K562 (cell line): Measurements from ENCODE around the gene SNUPN. TPM values are rescaled to one million over a fixed set of nuclear protein-coding genes. Genes with fewer than 3 reads are reported as not detected.

Experiments used
- CBFB ChIP-seq: sonication (generic); formaldehyde crosslinking; IDR thresholded peaks from 2 replicates; pipeline ENCODE4 v1.4.0; 2020; ENCODE audit warnings: mild to moderate bottlenecking, missing genetic modification reagents
- DDX20 ChIP-seq: fragments of 450-650 bp; IDR thresholded peaks from 2 replicates; pipeline ENCODE4 v1.6.1; 2016; ENCODE audit warnings: missing genetic modification characterization, low read depth, mild to moderate bottlenecking, missing compliant biosample characterization, moderate library complexity
- EGR1 ChIP-seq: fragments of 450-650 bp; conservative IDR thresholded peaks from 2 replicates; pipeline ENCODE4 v1.6.1; 2017; ENCODE audit warnings: mild to moderate bottlenecking
- ESRRB ChIP-seq: fragments of 250-450 bp; sonication (Bioruptor Pico); IDR thresholded peaks from 2 replicates; pipeline ENCODE4 v1.5.0; 2020; ENCODE audit warnings: mild to moderate bottlenecking, moderate library complexity, borderline replicate concordance
- FOXK2 ChIP-seq, 2 experiments: fragments of 450-650 bp; IDR thresholded peaks in 1 of 2; conservative IDR thresholded peaks in 1 of 2; 2 replicates each; pipeline ENCODE4 v1.6.1; 2016; ENCODE audit warnings: low read depth in 2 of 2, mild to moderate bottlenecking in 1 of 2
- HNRNPUL1 ChIP-seq: fragments of 200-400 bp; formaldehyde crosslinking; IDR thresholded peaks from 2 replicates; pipeline ENCODE4 v1.6.1; 2017; ENCODE audit warnings: low read length
- IRF2 ChIP-seq: sonication (generic); formaldehyde crosslinking; IDR thresholded peaks from 2 replicates; pipeline ENCODE4 v1.8.1; 2022; ENCODE audit warnings: mild to moderate bottlenecking, missing genetic modification reagents
- JUND ChIP-seq, 2 experiments: IDR thresholded peaks; 2 replicates in 1 of 2; 3 replicates in 1 of 2; pipeline ENCODE4 v1.6.1; 2011; ENCODE audit warnings: borderline replicate concordance in 2 of 2, low read depth in 2 of 2, low read length in 2 of 2, improper control_type of control experiment in 1 of 2, missing biosample characterization in 1 of 2, missing genetic modification characterization in 1 of 2, missing genetic modification reagents in 1 of 2
- NR2C2 ChIP-seq, 2 experiments: fragments of 200-800 bp in 1 of 2; sonication (Bioruptor generic) in 1 of 2; sonication (generic) in 1 of 2; formaldehyde crosslinking in 1 of 2; IDR thresholded peaks; 2 replicates each; pipeline versions ENCODE4 v1.6.1 to v1.8.0; 2016 to 2022; ENCODE audit warnings: mild to moderate bottlenecking in 1 of 2, missing compliant biosample characterization in 1 of 2, missing genetic modification characterization in 1 of 2, missing genetic modification reagents in 1 of 2
- NR3C1 ChIP-seq: sonication (generic); formaldehyde crosslinking; IDR thresholded peaks from 2 replicates; pipeline ENCODE4 v1.8.1; 2022; ENCODE audit warnings: missing genetic modification reagents
- PHF21A ChIP-seq: fragments of 450-650 bp; IDR thresholded peaks from 2 replicates; pipeline ENCODE4 v1.6.1; 2017; ENCODE audit warnings: low read depth, borderline replicate concordance
- PKNOX1 ChIP-seq: fragments of 450-650 bp; IDR thresholded peaks from 2 replicates; pipeline ENCODE4 v1.6.1; 2016
- SAFB2 ChIP-seq: fragments of 200-400 bp; formaldehyde crosslinking; IDR thresholded peaks from 2 replicates; pipeline ENCODE4 v1.6.1; 2018; ENCODE audit warnings: borderline replicate concordance, low read length, low read depth, moderate library complexity; ENCODE audit not compliant: severe bottlenecking
- SIN3B ChIP-seq: fragments of 450-650 bp; IDR thresholded peaks from 2 replicates; pipeline ENCODE4 v1.6.1; 2017; ENCODE audit warnings: low read depth, mild to moderate bottlenecking, moderate library complexity
- SMC3 ChIP-seq: conservative IDR thresholded peaks from 2 replicates; pipeline ENCODE4 v1.6.1; 2011; ENCODE audit warnings: low read depth, low read length, improper control_type of control experiment; ENCODE audit not compliant: insufficient read depth
- TCF3 ChIP-seq: sonication (generic); formaldehyde crosslinking; IDR thresholded peaks from 2 replicates; pipeline ENCODE4 v1.4.0; 2020; ENCODE audit warnings: mild to moderate bottlenecking, missing genetic modification reagents
- ZBTB17 ChIP-seq: fragments of 450-650 bp; formaldehyde crosslinking; IDR thresholded peaks from 2 replicates; pipeline ENCODE4 v1.4.0; 2020; ENCODE audit warnings: mild to moderate bottlenecking
- ZFP91 ChIP-seq: sonication (generic); formaldehyde crosslinking; IDR thresholded peaks from 2 replicates; pipeline ENCODE4 v1.8.0; 2022; ENCODE audit warnings: mild to moderate bottlenecking, missing genetic modification reagents
- ZNF212 ChIP-seq: fragments of 450-650 bp; formaldehyde crosslinking; IDR thresholded peaks from 2 replicates; pipeline ENCODE4 v1.4.0; 2020; ENCODE audit warnings: mild to moderate bottlenecking
- ZNF282 ChIP-seq: sonication (generic); formaldehyde crosslinking; IDR thresholded peaks from 2 replicates; pipeline ENCODE4 v1.8.1; 2023; ENCODE audit warnings: missing genetic modification reagents
- ZNF740 ChIP-seq, 3 experiments: fragments of 200-800 bp in 1 of 3; sonication (Bioruptor generic) in 1 of 3; sonication (generic) in 1 of 3; formaldehyde crosslinking in 1 of 3; IDR thresholded peaks; 2 replicates each; pipeline versions ENCODE4 v1.6.1 to v1.8.0; 2016 to 2022; ENCODE audit warnings: mild to moderate bottlenecking in 2 of 3, missing compliant biosample characterization in 2 of 3, missing genetic modification characterization in 2 of 3, missing genetic modification reagents in 1 of 3
- polyA plus RNA-seq, 8 experiments: library from polyadenylated mRNA; depleted of rRNA in 4 of 8; stranded (reverse) in 5 of 8; unstranded in 3 of 8; fragments of >200 nt; fragmentation: Nextera tagmentation in 2 of 8; fragmentation: Illumina TruSeq in 1 of 8; extraction: Ambion mirVana in 2 of 8; extraction: Trizol in 1 of 8; gene quantifications; 2 replicates each; pipeline versions ENCODE4 v1.2.1 to v1.2.3, GENCODE V29; 2011 to 2014; ENCODE audit warnings: inconsistent platforms in 1 of 8, missing spikeins in 1 of 8
- total RNA-seq, 7 experiments: library from RNA; depleted of rRNA in 6 of 7; stranded (reverse); fragments of >200 nt in 6 of 7; fragmentation: Illumina TruSeq in 2 of 7; extraction: Trizol in 2 of 7; gene quantifications; 2 replicates each; pipeline versions ENCODE4 v1.2.1 to v1.2.3, GENCODE V29; 2011 to 2021; ENCODE audit warnings: low replicate concordance in 1 of 7
- TF ChIP-seq, protein P1 (sequence below): fragments of 250-450 bp; sonication (Bioruptor Pico); IDR thresholded peaks from 2 replicates; pipeline ENCODE4 v1.8.0; 2022; ENCODE audit warnings: moderate library complexity, mild to moderate bottlenecking, inconsistent platforms

The SNUPN gene
- total and polyA plus RNA-seq, 9 of the 15 experiments (the other 6 are each of a cell fraction or from before 2014, with no cell fraction given) = 32.2 to 78.3 (median 40.0) TPM

DNA sequence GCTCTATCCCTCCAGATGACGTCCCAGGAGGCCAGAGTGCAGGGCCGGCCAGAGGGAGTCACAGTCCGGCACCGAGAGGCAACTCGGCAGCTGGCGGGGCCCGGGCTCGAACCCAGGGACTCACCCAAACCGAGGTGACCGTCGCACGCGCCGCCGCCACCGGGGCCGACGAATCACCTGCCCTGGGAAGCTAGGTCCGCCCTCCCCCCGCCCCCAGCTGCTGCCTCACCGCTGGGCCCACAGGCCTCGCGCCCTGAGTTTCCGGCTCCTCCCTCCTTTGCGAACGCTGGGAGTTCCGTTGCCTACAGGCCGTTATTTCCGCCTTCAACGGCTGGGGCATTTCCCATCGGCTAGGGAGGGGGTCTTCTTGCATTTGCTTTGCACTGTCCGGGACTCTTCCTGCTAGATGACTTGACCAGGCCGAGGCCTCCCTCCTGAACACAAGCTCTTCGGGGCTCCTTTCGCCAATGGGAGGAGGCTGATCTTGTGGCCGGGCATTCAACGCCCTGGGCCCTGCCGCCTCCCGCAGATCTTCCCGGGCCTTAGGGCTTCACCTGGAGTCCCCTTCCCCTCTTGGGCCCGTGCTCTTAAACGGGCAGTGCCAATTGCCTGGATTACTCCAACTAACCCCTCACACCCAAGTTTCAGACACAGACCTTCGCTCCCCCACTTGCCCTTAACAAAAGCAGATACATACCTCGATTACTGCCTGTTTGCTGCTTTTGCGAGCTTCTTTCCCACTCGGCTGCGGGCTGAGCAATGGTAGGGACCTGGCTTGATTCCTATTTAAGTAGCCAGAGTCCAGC is at the start of gene SNUPN (continued):
- TF ChIP-seq ZNF740 (CRISPR knock-in tag; IDR thresholded peaks at IDR 0.05) (peak; percentile 24; the same call in 1 of the 2 replicates), ZNF740 (tag; IDR thresholded peaks at IDR 0.05) (0 out of 4 replicates have a peak, but pooled peaks of 1 of the 2 experiments have one; percentile 39), ZFP91 (CRISPR knock-in tag) (peak; percentile 85), SAFB2 (no peak), PHF21A (no peak), ZNF282 (no peak), SIN3B (no peak), DDX20 (tag) (no peak), ZBTB17 (0 out of 2 replicates have a peak, but pooled peaks have one; percentile 74), CBFB (no peak), JUND (IDR thresholded peaks at IDR 0.05; ENCODE audit: borderline replicate concordance, low read depth, low read length) (peak; percentile 61; the same call in 1 of the 2 replicates), JUND (tag; IDR thresholded peaks at IDR 0.05; ENCODE audit: borderline replicate concordance, low read depth, low read length) (no peak; the same call in 2 of the 3 replicates), PKNOX1 (no peak), EGR1 (peak; percentile 65), NR3C1 (CRISPR knock-in tag) (no peak), ZNF212 (CRISPR knock-in tag) (no peak), ESRRB (CRISPR knock-in tag) (peak; percentile 38; the same call in 1 of the 2 replicates), IRF2 (CRISPR knock-in tag) (no peak), NR2C2 (CRISPR knock-in tag; IDR thresholded peaks at IDR 0.05) (no peak; the same call in 1 of the 2 replicates), NR2C2 (tag; IDR thresholded peaks at IDR 0.05) (no peak; the same call in 1 of the 2 replicates), SMC3 (0 out of 2 replicates have a peak, but pooled peaks have one; percentile 7), FOXK2 (conservative IDR thresholded peaks at IDR 0.05 in 1 of 2, IDR thresholded peaks at IDR 0.05 in 1 of 2; ENCODE audit: low read depth in 2 of 2) (peak; percentile 52 to 74; a peak in 2 of 4 replicates), HNRNPUL1 (no peak), TCF3 (CRISPR knock-in tag) (peak; percentile 32; the same call in 1 of the 2 replicates)
- TF ChIP-seq, protein P1, sequence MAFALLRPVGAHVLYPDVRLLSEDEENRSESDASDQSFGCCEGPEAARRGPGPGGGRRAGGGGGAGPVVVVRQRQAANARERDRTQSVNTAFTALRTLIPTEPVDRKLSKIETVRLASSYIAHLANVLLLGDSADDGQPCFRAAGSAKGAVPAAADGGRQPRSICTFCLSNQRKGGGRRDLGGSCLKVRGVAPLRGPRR (CRISPR knock-in tag) = 0 out of 2 replicates have a peak, but pooled peaks have one; percentile 34
